OCI-LY3 (cell line): ENCODE measurements around the gene FOXA2.

Source experiments
- CTCF ChIP-seq: fragments of 200-600, 300-600 bp; sonication (generic); IDR thresholded peaks from 2 replicates; pipeline ENCODE4 v1.5.1; 2014; ENCODE audit warnings: antibody characterized with exemption, low read length, low read depth
- EZH2phosphoT487 ChIP-seq: fragments of 200-600 bp; shearing (Covaris generic); IDR thresholded peaks from 2 replicates; pipeline ENCODE4 v1.6.1; 2018; ENCODE audit warnings: antibody characterized with exemption, mixed run types, low read depth

DNA sequence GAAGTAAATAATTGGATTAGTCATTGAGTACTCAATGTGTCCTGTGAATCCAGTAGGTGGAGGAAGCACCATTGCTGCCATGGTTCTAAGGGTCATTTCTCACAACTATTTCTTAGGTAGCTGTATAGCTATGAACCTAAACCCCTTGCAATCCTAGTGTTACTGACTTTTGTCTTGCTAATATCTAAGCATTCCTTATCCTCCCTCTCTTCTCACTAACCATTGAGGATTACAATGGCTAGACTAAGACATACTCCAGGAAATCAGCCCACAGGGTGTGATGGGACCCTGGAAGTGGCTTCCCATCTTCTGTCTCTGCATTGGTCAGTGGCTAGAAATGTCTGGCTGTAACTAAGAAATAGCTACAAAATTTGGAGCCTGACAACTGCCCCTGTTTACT lies 27.3 kb upstream of the FOXA2 start:
- TF ChIP-seq CTCF (no peak), EZH2phosphoT487 (no peak)
